Stimulated activated CD4-positive, alpha-beta T cell treated with anti-CD3 and anti-CD28 coated beads, Interleukin-12 subunit alpha, Interleukin-12 subunit beta, amount 100 ng/mL, for 48 hours (primary cell): ENCODE results near the gene MTG1.
"Not testable (repeated sequence)": the region's sequence is repeated elsewhere in the genome, so short reads cannot be mapped to it uniquely, and the experiment has no call there.

Experiments used
- DNase-seq, 3 donors: peaks; one replicate each; pipeline ENCODE4 v3.0.0-alpha.2; 2020; ENCODE audit warnings: low read depth in 2 of 3, low spot score in 1 of 3

MTG1 gene

DNA sequence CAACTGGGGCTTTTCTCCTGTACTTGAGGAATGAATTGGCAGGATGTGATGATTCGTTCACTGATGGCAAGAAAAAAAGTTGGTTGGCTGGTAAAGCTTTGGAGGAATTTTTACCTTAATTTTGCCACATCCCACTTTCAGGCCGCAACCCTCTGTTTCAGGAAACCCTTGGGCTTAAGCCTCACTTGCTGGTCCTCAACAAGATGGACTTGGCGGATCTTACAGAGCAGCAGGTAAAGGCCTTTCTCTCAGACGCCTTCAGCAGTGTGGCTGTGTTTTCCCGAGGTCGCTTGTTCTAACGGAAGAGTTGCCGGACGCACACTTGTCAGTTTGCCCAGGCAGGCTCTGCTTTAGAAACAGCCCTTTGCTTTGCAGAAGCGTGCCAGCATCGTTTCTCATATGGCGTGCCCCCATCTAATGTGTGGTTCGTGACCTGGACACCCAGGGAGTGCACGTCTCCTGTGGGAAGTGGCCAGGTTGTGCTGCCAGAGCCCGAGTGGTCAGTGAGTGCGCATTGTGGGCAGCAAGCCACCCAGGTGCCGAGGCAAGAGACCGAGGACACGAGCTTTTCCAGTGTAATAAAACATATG lies 2.2 kb downstream of the MTG1 start:
- DNase-seq: no peak

DNA sequence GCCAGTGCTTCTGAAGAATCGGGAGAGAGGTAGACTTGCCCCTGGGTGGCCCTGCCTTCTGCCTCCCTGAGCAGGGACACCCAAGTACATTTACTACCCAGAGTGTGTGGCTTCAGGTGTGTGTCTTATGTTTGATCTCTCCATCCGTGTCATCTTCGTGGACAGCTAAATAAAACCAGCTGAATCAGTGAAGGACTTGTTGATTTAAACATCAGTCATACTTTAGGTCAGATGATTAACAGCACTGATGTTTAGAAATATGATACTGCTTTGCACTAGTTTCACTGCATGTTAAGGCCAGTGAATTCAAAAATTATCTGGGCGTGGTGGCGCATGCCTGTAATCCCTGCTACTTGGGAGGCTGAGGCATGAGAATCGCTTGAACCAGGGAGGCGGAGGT lies 4.0 kb downstream of the MTG1 start:
- DNase-seq: no peak

DNA sequence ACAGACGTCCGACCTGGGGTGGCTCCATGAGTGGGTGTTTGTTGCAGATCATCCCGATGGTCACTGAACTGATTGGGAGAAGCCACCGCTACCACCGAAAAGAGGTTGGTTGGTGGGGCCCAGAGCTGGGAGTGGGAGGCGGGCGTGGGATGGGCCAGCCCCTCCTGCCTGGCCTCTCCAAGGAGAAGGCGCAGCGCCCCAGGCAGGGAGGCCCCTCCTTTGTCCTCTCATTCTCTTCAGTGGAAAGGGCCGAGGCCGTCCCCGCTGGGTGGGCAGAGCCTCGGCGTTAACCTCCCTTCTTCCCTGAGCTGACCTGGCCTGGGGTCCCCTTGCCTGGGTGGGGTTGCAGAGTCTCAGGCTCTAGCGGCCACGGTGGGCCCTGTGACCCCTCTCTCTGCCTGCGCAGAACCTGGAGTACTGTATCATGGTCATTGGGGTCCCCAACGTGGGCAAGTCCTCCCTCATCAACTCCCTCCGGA lies 5.2 kb downstream of the MTG1 start:
- no peak for DNase-seq

DNA sequence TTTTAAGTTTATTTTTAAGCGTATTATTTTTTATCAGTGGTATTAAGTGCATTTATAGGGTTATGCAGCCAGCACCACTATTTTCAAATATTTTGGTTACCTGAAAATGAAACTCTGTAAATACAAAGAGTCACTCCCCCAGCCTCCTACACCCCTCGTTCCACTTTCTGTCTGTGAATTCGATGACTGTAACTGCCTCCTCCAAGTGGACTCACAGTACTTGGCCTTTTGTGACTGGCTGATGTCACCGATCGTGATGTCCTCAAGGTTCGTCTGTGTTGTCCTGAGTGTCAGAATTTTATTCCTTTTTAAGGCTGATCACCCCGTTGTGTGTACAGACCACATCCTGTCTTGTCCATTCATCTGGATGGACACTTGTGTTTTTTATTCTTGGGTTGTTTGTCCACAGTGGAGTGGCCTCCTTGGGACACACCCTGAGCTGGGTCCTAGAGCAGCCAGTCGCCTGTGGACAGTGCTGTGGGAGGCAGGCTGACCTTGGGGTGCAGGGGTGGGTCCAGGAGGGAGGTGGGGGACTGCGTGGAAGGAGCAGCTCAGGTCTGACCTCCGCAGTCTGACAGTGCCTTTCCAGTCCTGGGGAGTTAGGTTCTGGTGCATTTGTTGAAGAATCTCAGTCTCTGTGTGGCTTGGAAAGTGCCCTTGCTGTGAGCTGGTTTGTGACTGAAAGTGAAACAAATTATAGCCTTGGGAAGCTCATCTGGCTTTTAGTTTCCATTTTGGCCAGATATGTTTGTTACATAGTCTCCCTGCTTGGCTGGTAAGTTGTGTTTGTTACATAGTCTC lies 6.9 kb downstream of the MTG1 start:
- no peak for DNase-seq

DNA sequence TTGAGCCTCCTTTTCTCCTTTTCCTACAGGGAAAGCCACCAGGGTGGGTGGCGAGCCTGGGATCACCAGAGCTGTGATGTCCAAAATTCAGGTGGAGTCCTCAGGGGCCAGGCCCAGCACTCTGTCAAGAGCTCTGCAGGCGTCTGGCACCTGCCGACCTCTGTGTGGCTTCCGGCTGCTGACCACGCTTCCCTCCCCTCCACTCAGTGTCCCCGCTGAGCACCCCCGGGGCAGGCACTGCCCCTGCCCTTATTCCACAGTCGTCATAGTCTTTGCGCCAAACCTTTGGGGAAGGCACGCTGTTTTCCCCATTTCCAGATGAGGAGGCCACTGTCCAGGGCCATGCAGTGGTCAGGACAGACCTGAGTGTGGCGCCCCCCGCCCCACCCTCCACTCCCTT lies 7.5 kb downstream of the MTG1 start:
- DNase-seq: no peak

DNA sequence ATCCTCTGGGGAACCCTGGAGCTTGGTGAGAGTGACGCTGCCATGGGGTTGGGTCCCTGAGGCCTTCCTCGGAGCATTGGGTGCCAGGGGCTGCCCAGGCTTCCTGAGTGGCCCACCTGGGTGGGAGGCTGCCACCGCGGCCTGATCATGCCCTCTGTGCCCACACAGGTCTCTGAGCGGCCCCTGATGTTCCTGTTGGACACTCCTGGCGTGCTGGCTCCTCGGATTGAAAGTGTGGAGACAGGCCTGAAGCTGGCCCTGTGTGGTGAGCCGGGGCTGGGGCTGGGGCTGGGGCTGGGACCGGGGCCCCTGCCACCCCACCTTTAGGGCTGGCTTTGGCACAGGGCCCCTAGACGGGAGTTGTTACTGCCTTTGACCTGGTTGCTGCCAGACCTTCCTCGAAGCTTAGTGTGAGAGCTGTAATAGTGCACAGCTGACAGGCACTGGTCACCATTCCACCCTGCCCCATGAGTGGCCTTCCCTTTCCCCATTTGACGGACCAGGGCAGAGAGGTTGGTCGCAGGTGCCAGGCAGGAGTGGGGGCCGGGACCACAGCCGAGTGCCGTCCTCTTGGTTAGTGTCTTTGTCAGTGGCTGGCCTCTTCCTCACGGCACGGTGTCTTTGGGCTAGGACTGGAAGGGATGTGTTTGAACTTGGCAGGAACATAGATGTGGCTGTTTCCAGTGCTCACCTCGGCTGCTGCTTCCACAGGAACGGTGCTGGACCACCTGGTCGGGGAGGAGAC lies 8.2 kb downstream of the MTG1 start:
- DNase-seq: no peak

DNA sequence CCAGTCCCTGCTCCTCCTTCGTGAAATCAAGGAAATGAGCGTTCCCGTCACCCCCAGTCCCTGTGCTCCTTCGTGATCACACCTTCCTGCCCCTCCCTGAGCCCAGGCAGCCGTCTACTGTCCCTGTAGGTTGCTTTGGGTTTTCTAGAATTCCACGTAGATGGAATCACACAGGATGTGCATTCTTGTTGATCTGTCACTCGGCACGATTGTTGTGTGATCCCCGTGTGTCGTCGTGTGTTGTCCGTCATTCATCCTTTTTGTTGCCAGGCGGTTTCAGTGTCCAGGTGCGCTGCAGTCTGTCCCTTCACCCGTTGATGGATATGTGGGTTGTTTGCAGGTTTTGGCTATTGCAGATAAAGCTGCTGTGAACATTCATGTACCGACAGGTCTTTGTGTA lies 9.4 kb downstream of the MTG1 start:
- no peak for DNase-seq

DNA sequence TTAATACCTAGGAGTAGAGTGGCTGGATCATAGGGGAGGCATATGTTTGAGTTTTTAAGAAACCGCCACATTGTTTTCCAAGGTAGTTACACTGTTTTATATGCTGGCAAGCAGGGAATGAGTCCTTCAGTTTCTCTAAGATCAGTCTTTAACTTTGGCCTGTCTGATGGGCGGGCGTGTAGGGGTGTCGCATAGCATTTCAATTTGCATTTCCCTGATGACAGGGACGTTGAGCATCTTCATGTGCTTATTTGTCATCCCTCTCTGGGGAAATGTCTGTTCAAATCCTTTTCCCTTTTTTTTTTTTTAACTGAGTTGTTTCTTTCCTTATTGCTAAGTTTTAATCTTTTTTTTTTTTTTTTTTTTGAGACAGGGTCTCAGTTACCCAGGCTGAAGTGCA lies 9.8 kb downstream of the MTG1 start:
- no peak for DNase-seq

DNA sequence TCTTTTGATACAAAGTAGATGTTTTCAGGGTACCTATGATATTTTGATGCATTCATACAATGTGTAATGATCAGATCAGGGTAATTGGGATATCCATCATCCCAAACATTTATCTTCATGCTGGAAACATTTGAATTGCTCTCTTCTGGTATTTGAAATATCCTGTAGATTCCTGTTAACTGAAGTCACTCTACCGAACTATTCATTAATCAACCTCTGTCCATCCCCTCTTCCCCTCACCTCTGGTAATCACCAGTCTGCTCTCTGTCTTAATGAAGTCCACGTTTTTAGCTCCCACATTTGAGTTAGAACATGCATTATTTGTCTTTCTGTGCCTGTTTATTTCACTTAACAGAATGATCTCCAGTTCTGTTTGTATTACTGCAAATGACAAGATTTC lies 11.3 kb downstream of the MTG1 start:
- DNase-seq: no peak

DNA sequence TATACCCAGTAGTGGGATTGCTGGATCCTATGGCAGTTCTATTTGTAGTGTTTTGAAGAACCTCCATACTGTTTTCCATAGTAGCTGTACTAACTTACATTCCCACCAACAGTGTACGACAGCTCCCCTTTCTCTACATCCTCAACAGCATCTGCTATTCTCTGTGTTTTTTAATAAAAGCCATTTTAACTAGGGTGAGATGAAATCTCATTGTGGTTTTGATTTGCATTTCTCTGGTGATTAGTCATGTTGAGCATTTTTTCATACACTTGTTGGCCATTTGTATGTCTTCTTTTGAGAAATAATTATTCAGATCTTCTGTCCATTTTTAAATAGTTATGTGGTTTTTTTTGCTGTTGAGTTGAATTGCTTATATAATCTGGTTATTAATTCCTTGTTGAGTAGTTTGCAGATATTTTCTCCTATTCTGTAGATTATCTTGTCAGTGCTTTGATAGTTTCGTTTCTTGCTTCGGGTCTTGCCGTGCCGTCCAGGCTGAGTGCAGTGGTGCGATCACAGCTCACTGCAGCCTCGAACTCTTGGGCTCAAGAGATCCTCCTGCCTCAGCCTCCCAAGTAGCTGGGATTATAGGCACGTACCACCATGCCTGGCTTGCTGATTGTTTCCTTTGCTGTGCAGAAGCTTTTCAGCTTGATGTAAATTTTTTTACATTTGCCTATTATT lies 12.0 kb downstream of the MTG1 start:
- DNase-seq: no peak

DNA sequence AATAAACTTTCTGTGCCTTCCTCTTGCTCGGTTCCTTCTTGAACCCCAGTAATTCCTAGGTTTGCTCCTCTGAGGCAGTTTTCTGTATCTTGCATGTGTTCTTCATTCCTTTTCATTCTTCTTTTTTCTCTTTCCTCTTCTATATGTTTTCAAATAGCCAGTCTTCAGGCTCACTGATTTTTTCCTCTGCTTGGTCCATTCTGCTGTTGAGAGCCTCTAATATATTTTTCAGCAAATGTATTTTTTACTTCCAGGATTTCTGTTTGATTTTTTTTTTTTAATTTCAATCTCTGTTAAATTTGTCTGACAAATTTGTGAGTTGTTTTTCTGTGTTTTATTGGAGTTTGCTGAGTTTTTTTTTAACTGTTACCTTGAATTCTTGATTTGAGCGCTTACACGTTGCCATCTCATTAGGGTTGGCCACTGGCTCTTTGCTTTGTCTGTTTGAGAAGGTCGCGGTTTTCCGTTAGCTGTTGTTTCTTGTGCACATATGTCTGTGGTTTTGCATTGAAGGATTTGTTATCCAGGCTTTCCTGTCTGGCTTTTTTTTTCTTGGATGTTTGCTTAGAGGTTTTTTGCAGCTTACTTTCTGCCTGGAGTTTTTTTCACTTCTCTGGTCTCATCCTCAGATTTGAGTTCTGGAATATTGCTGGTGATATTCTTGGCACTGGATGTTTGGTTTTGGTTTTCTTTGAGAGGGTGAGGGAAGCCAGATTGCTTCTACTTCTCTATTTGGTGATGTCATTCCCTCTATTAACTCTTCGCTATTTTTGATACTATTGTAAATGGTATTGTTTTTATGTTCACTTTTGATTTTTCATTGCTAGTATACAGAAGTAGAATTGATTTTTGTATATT lies 17.8 kb downstream of the MTG1 start:
- DNase-seq: no peak

DNA sequence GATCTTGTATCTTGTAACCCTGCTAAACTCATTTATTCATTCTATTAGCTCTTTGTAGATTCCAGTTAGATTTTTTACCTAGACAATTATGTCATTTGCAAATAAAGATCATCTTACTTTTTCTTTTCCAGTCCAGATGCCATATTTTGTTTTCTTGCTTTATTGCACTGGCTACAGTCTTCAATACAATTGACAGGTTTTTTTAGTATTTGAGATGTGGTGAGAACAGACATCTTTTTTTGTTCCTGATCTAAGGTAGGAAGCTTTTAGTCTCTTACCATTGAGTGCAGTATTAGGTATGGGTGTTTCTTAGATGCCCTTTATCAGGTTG lies 18.4 kb downstream of the MTG1 start:
- DNase-seq: no peak

DNA sequence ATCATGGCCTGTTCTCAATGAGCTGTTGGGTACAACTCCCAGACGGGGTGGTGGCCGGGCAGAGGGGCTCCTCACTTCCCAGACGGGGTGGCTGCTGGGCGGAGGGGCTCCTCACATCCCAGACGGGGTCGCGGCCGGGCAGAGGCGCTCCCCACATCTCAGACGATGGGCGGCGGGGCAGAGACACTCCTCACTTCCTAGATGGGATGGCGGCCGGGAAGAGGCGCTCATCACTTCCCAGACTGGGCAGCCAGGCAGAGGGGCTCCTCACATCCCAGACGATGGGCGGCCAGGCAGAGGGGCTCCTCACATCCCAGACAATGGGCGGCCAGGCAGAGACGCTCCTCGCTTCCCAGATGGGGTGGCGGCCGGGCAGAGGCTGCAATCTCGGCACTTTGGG lies 20.4 kb downstream of the MTG1 start:
- not testable (repeated sequence) for DNase-seq

DNA sequence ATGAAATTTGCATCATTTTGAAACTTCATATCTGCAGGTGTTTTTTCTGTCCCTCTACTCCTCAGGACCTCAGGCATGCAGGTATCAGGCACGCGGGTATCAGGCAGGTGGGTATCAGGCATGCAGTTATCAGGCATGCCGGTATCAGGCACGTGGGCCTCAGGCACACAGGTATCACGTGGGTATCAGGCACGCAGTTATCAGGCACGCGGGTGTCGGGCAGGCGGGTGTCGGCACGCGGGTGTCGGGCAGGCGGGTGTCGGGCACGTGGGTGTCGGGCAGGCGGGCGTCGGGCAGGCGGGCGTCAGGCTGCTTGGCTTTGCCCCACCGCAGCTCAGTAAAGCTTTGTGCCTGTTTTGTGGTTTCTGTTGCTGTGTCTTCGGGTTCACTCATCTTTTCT lies 21.8 kb downstream of the MTG1 start:
- no peak for DNase-seq

DNA sequence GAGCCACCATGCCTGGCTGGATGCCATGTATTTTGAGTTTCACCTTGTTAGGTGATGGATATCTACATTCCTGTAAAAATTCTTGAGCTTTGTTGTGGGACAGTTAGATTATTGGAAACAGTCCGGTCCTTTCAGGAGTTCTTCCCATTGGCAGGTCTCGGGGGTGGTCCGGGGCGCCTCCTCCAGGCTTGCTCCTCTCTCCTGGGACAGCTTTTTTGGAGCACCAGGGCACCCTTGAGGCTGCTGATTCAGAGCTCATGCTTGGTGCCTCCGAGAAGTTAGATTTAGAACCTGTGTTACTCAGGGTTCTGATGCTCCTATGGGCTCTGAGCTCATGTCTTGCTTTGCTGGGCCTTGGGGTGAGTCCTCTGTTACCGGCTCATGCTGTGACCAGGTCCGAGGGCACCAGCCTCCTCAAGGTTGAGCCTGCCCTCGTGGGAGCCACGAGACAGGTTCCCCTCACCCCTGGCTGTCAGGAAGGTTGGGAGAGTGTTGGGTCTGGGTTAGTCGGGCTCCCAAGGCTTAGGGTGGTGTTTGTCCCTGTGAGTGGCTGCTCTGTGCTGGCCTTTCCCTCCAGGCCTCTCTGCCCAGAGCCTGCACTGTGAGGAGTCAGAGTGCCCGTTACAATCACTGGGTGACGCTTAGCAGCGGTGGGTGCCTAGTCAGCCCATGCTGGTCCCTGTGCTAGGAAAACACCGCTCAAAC lies 24.5 kb downstream of the MTG1 start:
- no peak for DNase-seq

DNA sequence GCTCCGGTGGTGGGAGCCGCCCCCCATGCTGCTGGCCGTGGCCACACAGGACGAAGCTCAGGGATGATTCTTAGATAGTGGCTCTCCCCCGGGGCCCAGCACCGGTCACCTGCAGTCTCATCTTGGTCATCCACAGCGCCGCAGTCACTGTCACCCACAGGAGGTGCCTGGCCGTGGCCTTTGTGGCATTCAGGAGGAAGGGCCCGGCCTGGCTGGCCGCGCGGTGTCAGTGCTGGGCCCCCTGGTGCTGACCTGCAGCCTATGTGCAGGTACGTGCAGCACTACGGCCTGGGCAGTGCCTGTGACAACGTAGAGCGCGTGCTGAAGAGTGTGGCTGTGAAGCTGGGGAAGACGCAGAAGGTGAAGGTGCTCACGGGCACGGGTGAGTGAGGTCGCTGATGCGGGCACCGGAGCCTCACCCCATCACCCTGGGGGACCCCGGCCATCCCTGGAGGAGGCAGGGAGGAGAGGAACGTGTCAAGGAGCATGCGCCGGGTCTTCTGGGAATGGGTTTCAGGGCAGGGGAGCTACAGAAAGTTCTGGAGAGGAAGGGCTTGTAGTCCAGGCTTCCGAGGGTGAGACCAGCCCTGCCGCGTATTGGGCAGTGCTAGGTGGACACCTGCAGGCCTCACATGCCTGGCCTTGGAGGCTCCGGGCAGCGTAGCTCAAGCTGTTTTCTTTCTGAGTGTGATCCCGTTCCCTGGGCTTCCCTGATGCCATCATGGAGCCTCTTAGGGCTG lies 25.4 kb downstream of the MTG1 start:
- no peak for DNase-seq

DNA sequence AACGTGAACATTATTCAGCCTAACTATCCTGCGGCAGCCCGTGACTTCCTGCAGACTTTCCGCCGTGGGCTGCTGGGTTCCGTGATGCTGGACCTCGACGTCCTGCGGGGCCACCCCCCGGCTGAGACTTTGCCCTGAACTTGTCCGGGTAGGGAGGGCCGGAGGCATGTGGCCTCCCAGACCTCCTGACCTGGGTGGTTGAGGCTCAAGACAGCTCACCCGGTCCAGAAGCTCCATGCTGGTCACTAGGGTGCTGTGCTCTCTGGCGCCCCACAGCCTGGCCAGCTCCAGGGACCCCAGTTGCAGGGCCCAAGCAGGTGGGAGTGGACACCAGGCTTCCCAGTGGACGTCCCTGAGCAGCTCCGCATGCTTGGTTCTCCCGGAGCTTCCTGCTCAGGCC lies 26.1 kb downstream of the MTG1 start:
- no peak for DNase-seq

DNA sequence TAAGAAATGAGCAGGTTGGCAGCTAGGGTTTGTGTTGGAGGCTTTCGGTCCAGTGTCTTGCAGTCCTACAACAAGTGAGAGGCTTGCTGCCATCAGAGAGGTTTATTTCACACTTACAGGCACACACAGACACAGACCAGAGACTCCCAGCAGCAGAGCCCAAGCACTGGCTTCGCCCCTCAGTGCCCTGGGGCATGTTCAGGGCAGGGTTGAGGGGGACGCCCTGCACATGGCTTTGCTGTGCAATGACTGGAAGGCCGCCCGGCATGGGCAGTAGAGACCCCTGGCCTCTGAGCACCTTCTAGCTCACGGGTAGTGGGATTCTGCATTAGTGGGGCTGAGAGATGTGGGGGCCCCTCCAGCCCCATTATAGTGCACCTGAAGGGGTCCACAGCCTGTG lies 26.6 kb downstream of the MTG1 start:
- DNase-seq: no peak

DNA sequence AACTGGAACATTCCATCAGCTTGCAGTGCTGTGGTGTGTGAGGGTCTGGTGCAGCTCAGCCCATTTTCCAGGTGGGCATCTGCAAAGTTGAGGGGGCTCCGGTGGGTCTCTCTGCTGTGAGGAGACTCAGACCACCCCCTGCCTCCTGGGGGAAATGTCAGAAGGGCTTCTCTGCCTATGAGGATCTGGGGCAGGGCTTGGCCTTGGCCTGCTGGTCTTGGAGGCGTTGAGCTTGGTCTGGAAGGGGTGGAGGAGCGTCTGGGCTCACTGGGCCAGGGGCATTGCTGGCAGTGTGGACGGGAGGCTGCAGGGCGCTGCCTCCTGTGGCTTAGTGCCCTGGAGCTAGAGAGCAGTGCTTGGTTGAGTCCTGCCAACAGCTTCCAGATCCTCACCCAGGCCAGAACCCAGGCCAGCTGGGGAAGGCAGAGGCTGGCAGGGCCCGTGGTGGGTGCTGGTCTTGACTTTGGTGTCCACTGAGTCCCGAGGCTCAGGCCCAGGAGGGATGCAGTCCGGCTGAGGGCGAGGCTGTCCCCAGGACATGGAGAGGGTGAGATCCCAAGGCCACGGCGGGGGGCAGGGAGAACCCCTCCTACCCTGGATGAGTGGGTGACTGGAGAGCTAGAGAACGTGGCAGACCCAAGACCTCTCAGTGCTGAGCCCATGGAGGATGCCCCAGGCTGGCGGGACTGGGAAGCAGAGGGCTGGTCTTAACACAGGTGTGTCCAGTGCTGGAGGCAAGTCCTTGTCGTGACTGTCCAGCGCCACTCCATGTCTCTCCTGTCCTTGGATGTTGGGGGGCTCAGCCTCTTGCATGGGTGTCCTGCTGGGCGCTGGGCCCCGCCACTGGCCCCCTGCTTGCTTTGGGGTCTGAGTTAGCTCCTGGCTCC lies 27.6 kb downstream of the MTG1 start:
- no peak for DNase-seq
